ENCODE measurements around the gene HDAC4.
A peak's percentile ranks its signal among the peaks of the same experiment; 100 is the strongest.

Gene HDAC4

GRCh38 chr2:239280296-239281017 lies 120.4 kb downstream of the HDAC4 start:
- peak; percentile 34 for DNase-seq (ENCODE audit: low read depth)

GRCh38 chr2:239279508-239280295 lies 121.1 kb downstream of the HDAC4 start:
- DNase-seq (ENCODE audit: low read depth): no peak

- no peak for DNase-seq (ENCODE audit: low read depth)
Observed at GRCh38 chr2:239278941-239279365, 121.9 kb downstream of the HDAC4 start.

GRCh38 chr2:239278361-239278760 lies 122.5 kb downstream of the HDAC4 start:
- no peak for DNase-seq (ENCODE audit: low read depth)

GRCh38 chr2:239277401-239278085 lies 123.3 kb downstream of the HDAC4 start:
- DNase-seq (ENCODE audit: low read depth): no peak

- DNase-seq (ENCODE audit: low read depth): no peak
Observed at GRCh38 chr2:239276851-239277250, 124.0 kb downstream of the HDAC4 start.

GRCh38 chr2:239275847-239276831 lies 124.7 kb downstream of the HDAC4 start:
- no peak for DNase-seq (ENCODE audit: low read depth)

GRCh38 chr2:239275044-239275685 lies 125.7 kb downstream of the HDAC4 start:
- peak; percentile 75 for DNase-seq (ENCODE audit: low read depth)

GRCh38 chr2:239274391-239275043 lies 126.3 kb downstream of the HDAC4 start:
- DNase-seq (ENCODE audit: low read depth): no peak

GRCh38 chr2:239273280-239274234 lies 127.3 kb downstream of the HDAC4 start:
- DNase-seq (ENCODE audit: low read depth): no peak

- no peak for DNase-seq (ENCODE audit: low read depth)
Observed at GRCh38 chr2:239272626-239273025, 128.2 kb downstream of the HDAC4 start.

- no peak for DNase-seq (ENCODE audit: low read depth)
Observed at GRCh38 chr2:239271882-239272281, 128.9 kb downstream of the HDAC4 start.

GRCh38 chr2:239271471-239271870 lies 129.3 kb downstream of the HDAC4 start:
- DNase-seq (ENCODE audit: low read depth): no peak

- no peak for DNase-seq (ENCODE audit: low read depth)
Observed at GRCh38 chr2:239269916-239270315, 130.9 kb downstream of the HDAC4 start.

GRCh38 chr2:239269173-239269885 lies 131.5 kb downstream of the HDAC4 start:
- DNase-seq (ENCODE audit: low read depth): no peak

GRCh38 chr2:239268549-239268948 lies 132.3 kb downstream of the HDAC4 start:
- DNase-seq (ENCODE audit: low read depth): no peak

- no peak for DNase-seq (ENCODE audit: low read depth)
Observed at GRCh38 chr2:239268082-239268481, 132.7 kb downstream of the HDAC4 start.

- peak; percentile 80 for DNase-seq (ENCODE audit: low read depth)
Observed at GRCh38 chr2:239267288-239267951, 133.4 kb downstream of the HDAC4 start.
